K562 (cell line): ENCODE data around the gene RBSN. TPM values are rescaled to one million over a fixed set of nuclear protein-coding genes. Genes with fewer than 3 reads are reported as not detected.

Source experiments
- ATF7 ChIP-seq: fragments of 450-650 bp; IDR thresholded peaks from 2 replicates; pipeline ENCODE4 v1.7.1; 2014; ENCODE audit warnings: mild to moderate bottlenecking, moderate library complexity
- BDP1 ChIP-seq: IDR thresholded peaks from 3 replicates; pipeline ENCODE4 v1.6.1; 2011; ENCODE audit not compliant: insufficient read length, insufficient read depth
- CBFB ChIP-seq: sonication (generic); formaldehyde crosslinking; IDR thresholded peaks from 2 replicates; pipeline ENCODE4 v1.4.0; 2020; ENCODE audit warnings: mild to moderate bottlenecking, missing genetic modification reagents
- CTBP1 ChIP-seq: fragments of 450-650 bp; IDR thresholded peaks from 2 replicates; pipeline ENCODE4 v1.6.1; 2016; ENCODE audit warnings: borderline replicate concordance
- CXXC5 ChIP-seq: fragments of 250-450 bp; sonication (Bioruptor Pico); IDR thresholded peaks from 2 replicates; pipeline ENCODE4 v1.8.0; 2022; ENCODE audit warnings: inconsistent platforms, mild to moderate bottlenecking, moderate library complexity
- ELF2 ChIP-seq: fragments of 250-450 bp; sonication (Bioruptor Pico); IDR thresholded peaks from 2 replicates; pipeline ENCODE4 v1.5.0; 2021; ENCODE audit warnings: mild to moderate bottlenecking
- GATAD2B ChIP-seq: fragments of 450-650 bp; IDR thresholded peaks from 2 replicates; pipeline ENCODE4 v1.6.1; 2017; ENCODE audit warnings: mild to moderate bottlenecking, borderline replicate concordance
- HNRNPK ChIP-seq: fragments of 200-400 bp; formaldehyde crosslinking; IDR thresholded peaks from one replicate; pipeline ENCODE4 v1.6.1; 2018; ENCODE audit warnings: mild to moderate bottlenecking, low read depth, low read length; ENCODE audit not compliant: poor library complexity, severe bottlenecking
- HNRNPUL1 ChIP-seq: fragments of 200-400 bp; formaldehyde crosslinking; IDR thresholded peaks from 2 replicates; pipeline ENCODE4 v1.6.1; 2017; ENCODE audit warnings: low read length
- JUNB ChIP-seq: fragments of 450-650 bp; formaldehyde crosslinking; conservative IDR thresholded peaks from 2 replicates; pipeline ENCODE4 v1.4.0; 2020; ENCODE audit warnings: mild to moderate bottlenecking
- KAT2B ChIP-seq: IDR thresholded peaks from one replicate; pipeline ENCODE4 v1.6.1; 2012; ENCODE audit warnings: low read depth, mild to moderate bottlenecking, control low read depth, inconsistent platforms, low read length, moderate library complexity
- KDM1A ChIP-seq, 2 experiments: fragments of 450-650 bp; IDR thresholded peaks; 2 replicates each; pipeline ENCODE4 v1.6.1; 2016; ENCODE audit warnings: mild to moderate bottlenecking in 2 of 2
- MAFK ChIP-seq: IDR thresholded peaks from 2 replicates; pipeline ENCODE4 v1.6.1; 2011; ENCODE audit warnings: low read length, improper control_type of control experiment
- MCM7 ChIP-seq, 2 experiments: fragments of 450-650 bp; IDR thresholded peaks; 2 replicates each; pipeline ENCODE4 v1.6.1; 2016 to 2018
- MTA2 ChIP-seq: fragments of 450-650 bp; IDR thresholded peaks from 2 replicates; pipeline ENCODE4 v1.6.1; 2016; ENCODE audit warnings: low read depth
- NCOA1 ChIP-seq: fragments of 450-650 bp; IDR thresholded peaks from 2 replicates; pipeline ENCODE4 v1.6.1; 2016; ENCODE audit warnings: low read depth
- NCOA2 ChIP-seq, 2 experiments: fragments of 450-650 bp; IDR thresholded peaks; 2 replicates each; pipeline ENCODE4 v1.6.1; 2018; ENCODE audit warnings: mild to moderate bottlenecking in 2 of 2, moderate library complexity in 1 of 2; ENCODE audit not compliant: partially characterized antibody in 2 of 2
- NRF1 ChIP-seq, 2 experiments: fragments of 450-650 bp; IDR thresholded peaks in 1 of 2; conservative IDR thresholded peaks in 1 of 2; 2 replicates each; pipeline ENCODE4 v1.6.1; 2014; ENCODE audit warnings: mild to moderate bottlenecking in 2 of 2
- PCBP1 ChIP-seq: fragments of 200-400 bp; formaldehyde crosslinking; IDR thresholded peaks from 2 replicates; pipeline ENCODE4 v1.6.1; 2018; ENCODE audit warnings: mild to moderate bottlenecking, low read depth, low read length; ENCODE audit not compliant: poor library complexity, severe bottlenecking
- PURB ChIP-seq: sonication (generic); formaldehyde crosslinking; IDR thresholded peaks from 2 replicates; pipeline ENCODE4 v1.9.0; 2021; ENCODE audit warnings: low read depth, mild to moderate bottlenecking, missing genetic modification reagents
- RAD21 ChIP-seq, 2 experiments: fragments of 250-450 bp in 1 of 2; fragments of 450-650 bp in 1 of 2; sonication (Bioruptor Pico) in 1 of 2; formaldehyde crosslinking in 1 of 2; IDR thresholded peaks in 1 of 2; conservative IDR thresholded peaks in 1 of 2; 2 replicates each; pipeline versions ENCODE4 v1.4.0 to v1.8.0; 2020 to 2022; ENCODE audit warnings: mild to moderate bottlenecking in 2 of 2, moderate library complexity in 1 of 2
- SIRT6 ChIP-seq: IDR thresholded peaks from one replicate; pipeline ENCODE4 v1.6.1; 2012; ENCODE audit warnings: low read depth, mild to moderate bottlenecking, control low read depth, inconsistent platforms, low read length, moderate library complexity
- SMARCB1 ChIP-seq: IDR thresholded peaks from 2 replicates; pipeline ENCODE4 v1.6.1; 2011; ENCODE audit warnings: improper control_type of control experiment, low read depth; ENCODE audit not compliant: insufficient read length
- SMARCE1 ChIP-seq: fragments of 450-650 bp; IDR thresholded peaks from 2 replicates; pipeline ENCODE4 v1.7.1; 2016; ENCODE audit warnings: mild to moderate bottlenecking
- TCFL5 ChIP-seq: fragments of 250-450 bp; sonication (Bioruptor Pico); conservative IDR thresholded peaks from 2 replicates; pipeline ENCODE4 v1.6.1; 2021; ENCODE audit warnings: mild to moderate bottlenecking, moderate library complexity, matching md5 sums
- TOE1 ChIP-seq, 2 experiments: fragments of 450-650 bp in 1 of 2; sonication (generic) in 1 of 2; formaldehyde crosslinking in 1 of 2; IDR thresholded peaks; 2 replicates each; pipeline versions ENCODE4 v1.7.1 to v1.8.0; 2016 to 2022; ENCODE audit warnings: borderline replicate concordance in 2 of 2, mild to moderate bottlenecking in 2 of 2, antibody characterized with exemption in 1 of 2, inconsistent platforms in 1 of 2, low read depth in 1 of 2, missing genetic modification reagents in 1 of 2, moderate library complexity in 1 of 2
- U2AF1 ChIP-seq: fragments of 200-400 bp; formaldehyde crosslinking; optimal IDR thresholded peaks from 2 replicates; pipeline ENCODE3; 2017; ENCODE audit warnings: mild to moderate bottlenecking, low read depth, low read length, moderate library complexity
- XRCC5 ChIP-seq: fragments of 200-400 bp; formaldehyde crosslinking; IDR thresholded peaks from 2 replicates; pipeline ENCODE4 v1.6.1; 2017; ENCODE audit warnings: low read depth, mild to moderate bottlenecking, low read length
- ZNF174 ChIP-seq: fragments of 250-450 bp; sonication (Bioruptor Pico); IDR thresholded peaks from 2 replicates; pipeline ENCODE4 v1.4.0; 2020; ENCODE audit warnings: mild to moderate bottlenecking
- ZNF583 ChIP-seq: fragments of 250-450 bp; sonication (Bioruptor Pico); IDR thresholded peaks from 2 replicates; pipeline ENCODE4 v1.4.0; 2020
- ZNF668 ChIP-seq: fragments of 250-450 bp; sonication (Bioruptor Pico); IDR thresholded peaks from 2 replicates; pipeline ENCODE4 v1.8.0; 2022; ENCODE audit warnings: mild to moderate bottlenecking, inconsistent platforms
- ZSCAN32 ChIP-seq: fragments of 450-650 bp; formaldehyde crosslinking; IDR thresholded peaks from 2 replicates; pipeline ENCODE4 v1.4.0; 2020; ENCODE audit warnings: mild to moderate bottlenecking, moderate library complexity
- polyA plus RNA-seq, 8 experiments: library from polyadenylated mRNA; depleted of rRNA in 4 of 8; stranded (reverse) in 5 of 8; unstranded in 3 of 8; fragments of >200 nt; fragmentation: Nextera tagmentation in 2 of 8; fragmentation: Illumina TruSeq in 1 of 8; extraction: Ambion mirVana in 2 of 8; extraction: Trizol in 1 of 8; gene quantifications; 2 replicates each; pipeline versions ENCODE4 v1.2.1 to v1.2.3, GENCODE V29; 2011 to 2014; ENCODE audit warnings: inconsistent platforms in 1 of 8, missing spikeins in 1 of 8
- total RNA-seq, 7 experiments: library from RNA; depleted of rRNA in 6 of 7; stranded (reverse); fragments of >200 nt in 6 of 7; fragmentation: Illumina TruSeq in 2 of 7; extraction: Trizol in 2 of 7; gene quantifications; 2 replicates each; pipeline versions ENCODE4 v1.2.1 to v1.2.3, GENCODE V29; 2011 to 2021; ENCODE audit warnings: low replicate concordance in 1 of 7

The RBSN gene
- total and polyA plus RNA-seq, 9 of the 15 experiments (the other 6 are each of a cell fraction or from before 2014, with no cell fraction given): 2.9 to 19.6 (median 15.0) TPM

DNA sequence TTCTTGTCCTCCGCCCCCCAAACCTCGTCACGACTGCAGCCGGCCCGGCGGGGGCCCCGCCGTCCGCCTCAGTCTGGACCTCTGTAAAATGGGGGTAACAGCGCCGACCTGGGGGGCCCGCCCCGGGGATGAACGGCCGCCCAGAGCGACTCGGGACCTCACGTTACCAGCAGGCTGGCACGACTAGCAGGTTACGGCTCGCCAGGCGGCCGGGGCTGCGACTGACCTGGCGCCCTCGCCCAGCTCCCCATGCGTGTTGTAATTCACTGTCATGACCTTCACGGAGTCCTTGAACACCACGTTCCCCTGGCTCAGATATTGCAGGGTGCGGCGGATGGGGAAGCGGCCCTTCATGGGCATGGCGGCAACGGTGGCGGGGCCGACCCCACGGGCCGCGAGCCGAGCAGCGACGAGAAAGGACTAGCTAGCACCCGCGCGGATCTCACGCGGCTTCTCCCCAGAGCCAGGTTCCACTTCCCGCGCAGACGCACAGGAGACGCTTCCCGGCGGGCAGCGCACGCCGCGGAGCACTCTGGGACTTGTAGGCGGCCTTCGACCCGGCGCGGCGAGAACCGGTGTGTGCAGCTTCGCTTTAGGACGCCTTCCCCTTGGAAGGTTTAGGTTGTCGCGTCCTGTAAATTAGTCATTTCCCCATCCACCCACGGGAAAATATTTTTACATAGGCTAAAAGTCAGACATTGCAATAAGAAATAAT, 34.0 kb downstream of the RBSN start, which contains the start of gene MRPS25 (continued):
- TF ChIP-seq PCBP1 (peak; percentile 25), BDP1 (no peak), XRCC5 (no peak; the same call in 1 of the 2 replicates), U2AF1 (peak; percentile 91), ZNF668 (CRISPR knock-in tag) (no peak), CBFB (peak; percentile 87; the same call in 1 of the 2 replicates), SMARCB1 (no peak), NCOA1 (no peak), GATAD2B (no peak), HNRNPK (no peak), PURB (no peak), ZNF174 (no peak), SIRT6 (no peak), NCOA2 (IDR thresholded peaks at IDR 0.05; ENCODE audit: partially characterized antibody in 2 of 2) (no peak), MTA2 (no peak), KDM1A (IDR thresholded peaks at IDR 0.05) (peak in 1 of 2 experiments; percentile 40; a peak in 1 of 4 replicates), NRF1 (conservative IDR thresholded peaks at IDR 0.05 in 1 of 2, IDR thresholded peaks at IDR 0.05 in 1 of 2) (peak; percentile 98), CTBP1 (peak; percentile 40; the same call in 1 of the 2 replicates), ZSCAN32 (no peak), TCFL5 (CRISPR knock-in tag) (no peak), ZNF583 (no peak), TOE1 (IDR thresholded peaks at IDR 0.05; ENCODE audit: borderline replicate concordance) (no peak), TOE1 (CRISPR knock-in tag; IDR thresholded peaks at IDR 0.05; ENCODE audit: borderline replicate concordance, low read depth) (no peak), CXXC5 (CRISPR knock-in tag) (peak; percentile 72), MCM7 (IDR thresholded peaks at IDR 0.05) (no peak), ELF2 (CRISPR knock-in tag) (no peak), SMARCE1 (no peak), MAFK (no peak), JUNB (no peak), HNRNPUL1 (no peak), ATF7 (peak; percentile 81), RAD21 (CRISPR knock-in tag; conservative IDR thresholded peaks at IDR 0.05 in 1 of 2, IDR thresholded peaks at IDR 0.05 in 1 of 2) (0 out of 4 replicates have a peak, but pooled peaks of 1 of the 2 experiments have one; percentile 5), KAT2B (no peak)
